GM12801 (cell line): ENCODE results near the gene ATF7IP.

Experiments
- CTCF ChIP-seq: IDR thresholded peaks from one replicate; pipeline ENCODE4 v1.5.1; 2011; ENCODE audit warnings: control low read depth; ENCODE audit not compliant: insufficient read length; ENCODE audit errors: extremely low read depth

ATF7IP gene

DNA sequence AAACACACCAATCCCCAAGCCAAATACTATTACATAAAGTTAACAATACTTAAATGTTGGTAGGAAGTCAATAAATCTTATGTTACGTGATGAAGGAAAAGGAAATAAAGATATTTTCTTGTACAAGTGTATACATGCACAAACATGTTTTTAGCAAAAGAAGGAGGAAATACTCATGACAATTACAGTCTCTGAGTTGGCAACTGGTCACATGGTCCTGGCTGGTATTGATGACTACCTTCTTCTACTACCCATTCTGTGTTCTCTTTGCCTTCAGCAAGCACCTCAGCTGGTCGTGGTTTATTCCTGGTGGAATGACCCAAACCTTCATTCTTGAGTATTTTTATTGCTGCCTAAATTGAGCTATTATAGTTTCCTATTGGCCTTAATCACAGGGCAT is 117.4 kb downstream of the ATF7IP start:
- no peak for TF ChIP-seq CTCF

GRCh38 chr12:14495326-14495725 is 129.8 kb downstream of the ATF7IP start:
- TF ChIP-seq CTCF, result no peak

DNA sequence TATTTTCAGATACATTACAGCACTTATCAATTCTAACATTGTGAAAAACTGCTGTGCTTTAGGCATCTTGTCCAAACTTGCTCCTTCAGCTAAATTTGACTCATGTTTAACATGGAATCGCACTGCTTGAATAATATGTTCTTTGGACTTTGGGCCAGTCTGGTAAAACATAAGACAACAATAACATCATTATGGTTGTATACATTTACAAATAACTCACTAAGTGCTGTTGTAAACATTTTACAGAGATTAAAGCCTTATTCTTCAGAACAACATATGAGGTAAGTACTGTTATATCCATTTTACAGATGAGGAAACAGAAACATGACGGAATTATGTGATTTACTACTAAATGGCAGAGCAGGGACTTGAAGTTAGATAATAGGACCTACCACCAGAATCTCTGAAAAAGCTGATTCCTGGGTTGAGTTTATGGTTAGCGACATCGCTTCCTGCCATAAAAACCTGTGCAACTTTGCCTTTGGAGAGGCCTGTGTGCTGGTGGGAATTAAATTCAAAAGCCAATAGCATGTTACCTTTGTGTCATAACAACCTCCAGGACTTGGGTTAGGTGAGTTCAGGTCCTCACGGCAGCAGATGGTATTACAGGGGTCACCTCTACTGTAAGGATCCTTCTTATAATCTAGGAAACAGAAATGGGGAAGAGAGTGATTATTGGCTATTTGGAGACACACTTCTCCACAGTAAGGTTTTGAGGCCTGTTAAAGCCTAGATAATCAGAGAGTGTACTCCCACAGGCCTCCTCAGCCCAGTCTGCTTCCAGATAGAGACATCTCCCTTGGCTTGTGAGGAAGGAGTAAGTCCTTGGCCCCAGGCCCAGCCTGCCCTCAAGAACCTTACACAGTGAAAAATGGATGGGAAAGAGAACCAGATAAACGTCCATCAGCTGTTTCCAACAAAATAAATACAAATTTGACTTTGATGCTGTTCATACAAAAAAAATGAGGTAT is 140.4 kb downstream of the ATF7IP start:
- no peak for TF ChIP-seq CTCF

DNA sequence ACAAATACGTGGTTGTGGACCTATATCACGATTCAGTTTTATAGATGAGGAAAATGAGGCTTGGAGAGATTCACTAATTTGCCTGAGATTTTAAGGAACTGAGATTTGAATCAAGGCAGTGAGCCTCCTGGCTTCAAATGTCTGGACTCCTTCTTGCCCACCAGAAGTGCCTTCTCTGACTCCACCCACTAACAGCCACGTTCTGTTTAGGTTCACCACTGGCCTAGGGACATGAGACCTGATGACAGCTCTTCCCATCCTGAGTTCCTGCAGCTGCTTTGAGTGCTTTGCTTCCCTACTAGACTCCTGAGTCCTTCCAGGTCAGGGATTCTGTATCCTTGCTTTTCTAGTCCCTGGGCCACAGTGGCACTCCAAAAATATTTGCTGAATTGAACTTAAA is 145.1 kb downstream of the ATF7IP start:
- TF ChIP-seq CTCF, result no peak

GRCh38 chr12:14514154-14514842 is 148.8 kb downstream of the ATF7IP start:
- TF ChIP-seq CTCF, result no peak

DNA sequence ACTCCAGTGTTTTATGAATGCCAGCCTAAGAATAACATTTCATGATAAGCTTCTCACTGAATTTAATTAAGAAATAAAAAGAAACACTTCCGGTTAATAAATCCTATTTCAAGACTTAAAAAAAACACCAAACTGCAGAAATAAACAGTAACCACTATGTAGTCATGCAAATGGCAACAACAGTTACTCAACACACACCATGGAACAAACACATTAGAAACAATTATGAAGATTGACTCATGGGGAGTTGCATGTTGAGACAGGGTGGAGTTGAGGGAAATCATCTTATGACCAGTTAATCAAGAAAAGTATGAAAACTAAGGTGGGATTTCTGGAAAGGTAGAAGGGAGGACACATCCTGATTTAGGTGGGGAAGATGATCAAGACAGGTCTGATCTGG is 149.5 kb downstream of the ATF7IP start:
- no peak for TF ChIP-seq CTCF

GRCh38 chr12:14521822-14522221 is 156.3 kb downstream of the ATF7IP start:
- no peak for TF ChIP-seq CTCF
